Thyroid gland (tissue), 4 donors: ENCODE results near the gene CEP57L1.

Experiments
- POLR2A ChIP-seq, 2 donors: fragments of 450-650 bp; IDR thresholded peaks; one replicate each; pipeline ENCODE4 v1.6.1; 2017; ENCODE audit warnings: antibody characterized with exemption in 2 of 2, mild to moderate bottlenecking in 2 of 2, moderate library complexity in 1 of 2
- TF ChIP-seq, protein P1 (sequence below), 6 experiments: fragments of 200-600 bp in 3 of 6; fragments of 450-650 bp in 3 of 6; sonication (generic) in 3 of 6; IDR thresholded peaks; one replicate each; pipeline ENCODE4 v1.5.1; 2016 to 2019; ENCODE audit warnings: antibody characterized with exemption in 6 of 6, mild to moderate bottlenecking in 2 of 6, inconsistent platforms in 1 of 6, moderate library complexity in 1 of 6

- TF ChIP-seq, protein P1, sequence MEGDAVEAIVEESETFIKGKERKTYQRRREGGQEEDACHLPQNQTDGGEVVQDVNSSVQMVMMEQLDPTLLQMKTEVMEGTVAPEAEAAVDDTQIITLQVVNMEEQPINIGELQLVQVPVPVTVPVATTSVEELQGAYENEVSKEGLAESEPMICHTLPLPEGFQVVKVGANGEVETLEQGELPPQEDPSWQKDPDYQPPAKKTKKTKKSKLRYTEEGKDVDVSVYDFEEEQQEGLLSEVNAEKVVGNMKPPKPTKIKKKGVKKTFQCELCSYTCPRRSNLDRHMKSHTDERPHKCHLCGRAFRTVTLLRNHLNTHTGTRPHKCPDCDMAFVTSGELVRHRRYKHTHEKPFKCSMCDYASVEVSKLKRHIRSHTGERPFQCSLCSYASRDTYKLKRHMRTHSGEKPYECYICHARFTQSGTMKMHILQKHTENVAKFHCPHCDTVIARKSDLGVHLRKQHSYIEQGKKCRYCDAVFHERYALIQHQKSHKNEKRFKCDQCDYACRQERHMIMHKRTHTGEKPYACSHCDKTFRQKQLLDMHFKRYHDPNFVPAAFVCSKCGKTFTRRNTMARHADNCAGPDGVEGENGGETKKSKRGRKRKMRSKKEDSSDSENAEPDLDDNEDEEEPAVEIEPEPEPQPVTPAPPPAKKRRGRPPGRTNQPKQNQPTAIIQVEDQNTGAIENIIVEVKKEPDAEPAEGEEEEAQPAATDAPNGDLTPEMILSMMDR (IDR thresholded peaks at IDR 0.05): no peak
- no peak for TF ChIP-seq POLR2A (IDR thresholded peaks at IDR 0.05)
These were observed 58.4 kb downstream of the CEP57L1 start for GRCh38 chr6:109153752-109154151.
